HG03159 (cell line): ENCODE measurements around the gene ZNF746.
"Not testable (repeated sequence)": the region's sequence is repeated elsewhere in the genome, so short reads cannot be mapped to it uniquely, and the experiment has no call there.

ENCODE experiments used
- ATAC-seq: cut with Tn5 transposase; IDR thresholded peaks from one replicate; pipeline ENCODE4 v1.9.1; 2021; ENCODE audit warnings: mild to moderate bottlenecking, moderate library complexity; ENCODE audit not compliant: unreplicated experiment

Gene ZNF746

DNA sequence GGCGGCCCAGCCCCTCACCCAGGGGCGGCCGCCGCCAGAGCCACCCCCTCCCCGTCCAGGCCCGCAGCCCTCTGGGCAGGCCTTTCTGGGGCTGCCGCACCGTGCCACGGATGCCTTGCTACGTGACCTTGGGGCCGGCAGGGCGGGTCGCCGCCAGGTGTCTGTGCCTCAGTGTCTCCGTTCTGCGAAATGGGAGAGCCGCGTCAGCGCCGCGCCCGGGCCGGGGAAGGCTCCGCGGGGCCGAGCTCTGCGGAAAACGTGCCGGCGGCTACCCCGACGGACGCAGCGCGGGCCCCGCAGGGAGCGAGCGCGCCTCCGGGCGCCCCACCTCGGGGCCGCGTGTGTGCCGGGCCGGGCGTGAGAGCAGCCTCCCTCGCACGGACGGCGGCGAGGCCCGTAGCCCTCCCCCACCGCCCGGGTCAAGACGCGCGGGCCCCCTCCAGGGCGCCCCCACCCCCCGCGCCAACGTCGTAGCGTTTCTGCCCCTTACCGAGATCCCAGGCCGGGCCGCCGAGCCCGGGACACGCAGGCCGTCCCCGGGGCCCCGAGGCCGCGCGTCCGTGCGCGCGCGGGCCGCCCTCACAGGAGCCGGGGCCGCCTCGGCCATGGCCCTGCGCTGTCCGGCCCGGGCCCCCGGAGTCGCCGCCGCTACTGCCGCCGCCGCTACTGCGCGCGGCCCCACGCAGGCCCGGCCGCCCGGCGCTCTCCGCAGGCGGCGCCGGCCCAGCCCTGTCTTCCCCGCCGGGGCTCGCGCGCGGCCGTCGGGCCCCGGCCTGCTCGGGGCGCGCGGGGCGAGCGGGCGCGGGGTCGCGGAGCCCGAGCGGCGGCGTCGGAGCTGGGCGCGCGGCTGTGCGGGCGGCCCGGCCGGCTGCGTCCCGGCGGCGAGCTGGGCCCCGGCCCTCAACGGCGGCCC is 37.8 kb downstream of the ZNF746 start:
- peak; percentile 31 for ATAC-seq

DNA sequence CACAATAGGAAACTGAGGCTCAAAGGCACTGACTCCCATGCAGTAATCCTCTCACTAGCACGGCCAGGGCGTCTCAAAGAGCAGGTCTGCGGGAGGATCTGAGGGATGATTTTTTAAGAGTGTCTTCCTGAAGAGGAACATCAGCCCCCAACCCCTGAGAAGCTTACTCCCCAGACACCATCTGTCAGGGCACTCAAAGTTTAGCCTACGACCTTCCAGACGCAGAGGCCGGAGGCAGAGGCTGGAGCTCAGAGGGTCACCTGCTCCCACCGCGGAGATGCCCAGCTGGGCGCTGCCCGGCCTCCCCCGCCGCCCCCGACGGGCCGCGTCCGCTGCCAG is 38.4 kb downstream of the ZNF746 start:
- ATAC-seq, result no peak

DNA sequence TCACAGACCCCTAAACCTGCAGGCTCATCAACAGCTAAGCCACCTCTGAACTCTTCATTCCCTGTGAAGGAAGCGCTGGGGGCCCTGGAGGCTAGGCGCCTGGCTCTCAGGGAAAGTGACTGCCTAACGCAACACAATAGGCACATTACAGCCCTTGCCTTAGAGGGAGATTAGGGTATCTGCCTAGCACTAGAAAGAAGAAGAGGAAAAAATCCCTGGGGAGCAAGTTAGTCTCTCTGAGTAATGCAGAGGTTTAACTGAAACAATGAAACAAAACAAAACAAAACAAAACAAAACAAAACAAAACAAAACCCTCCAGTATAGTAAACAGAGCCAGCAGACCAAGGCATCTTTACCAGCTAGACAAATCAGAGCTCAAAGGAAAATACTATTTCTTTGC is 39.4 kb downstream of the ZNF746 start:
- ATAC-seq, result no peak

- no peak for ATAC-seq
These were observed 39.8 kb downstream of the ZNF746 start for GRCh38 chr7:149457766-149458165.

DNA sequence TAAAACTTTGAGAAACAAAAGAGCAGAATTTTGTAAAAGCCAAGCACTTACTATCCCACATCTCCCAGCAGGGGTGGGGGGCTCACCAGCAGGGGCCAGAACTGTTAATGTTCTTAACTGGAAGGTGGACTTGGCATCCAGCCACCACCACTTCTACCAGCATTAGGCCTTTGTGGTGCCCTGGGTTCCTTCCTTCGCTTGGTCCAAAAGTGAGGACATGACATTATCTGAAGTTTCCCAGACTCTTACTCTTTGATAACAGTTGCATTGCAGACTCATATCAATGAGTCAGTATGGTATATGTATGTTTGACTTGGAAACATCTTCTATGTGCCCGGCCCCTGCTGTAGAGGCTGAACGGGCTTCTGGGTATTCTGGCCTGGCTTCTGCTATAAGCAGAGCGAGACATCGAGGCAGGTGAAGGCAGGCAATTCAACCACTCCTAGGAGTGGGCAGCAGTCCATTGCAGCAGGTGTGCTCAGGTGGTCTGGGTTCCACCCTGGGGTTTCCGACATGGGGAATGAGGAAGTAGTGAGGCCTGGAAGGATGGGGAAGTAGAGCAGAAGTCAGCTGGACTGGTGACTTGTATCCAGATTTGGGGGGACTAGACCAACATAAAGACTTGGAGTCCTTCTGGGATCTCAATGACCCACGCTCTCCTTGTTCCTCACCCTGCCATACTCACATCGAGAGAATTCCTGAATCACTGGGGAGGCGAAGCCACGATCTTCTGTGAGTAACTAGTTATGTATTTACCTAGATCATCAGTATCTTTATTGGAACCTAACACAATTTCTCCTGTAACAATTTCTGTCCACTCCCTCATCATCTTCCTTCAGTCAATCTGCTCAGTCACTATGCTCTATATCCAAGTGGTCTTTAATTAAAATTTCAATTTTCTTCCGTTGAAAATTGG is 40.8 kb downstream of the ZNF746 start:
- no peak for ATAC-seq

DNA sequence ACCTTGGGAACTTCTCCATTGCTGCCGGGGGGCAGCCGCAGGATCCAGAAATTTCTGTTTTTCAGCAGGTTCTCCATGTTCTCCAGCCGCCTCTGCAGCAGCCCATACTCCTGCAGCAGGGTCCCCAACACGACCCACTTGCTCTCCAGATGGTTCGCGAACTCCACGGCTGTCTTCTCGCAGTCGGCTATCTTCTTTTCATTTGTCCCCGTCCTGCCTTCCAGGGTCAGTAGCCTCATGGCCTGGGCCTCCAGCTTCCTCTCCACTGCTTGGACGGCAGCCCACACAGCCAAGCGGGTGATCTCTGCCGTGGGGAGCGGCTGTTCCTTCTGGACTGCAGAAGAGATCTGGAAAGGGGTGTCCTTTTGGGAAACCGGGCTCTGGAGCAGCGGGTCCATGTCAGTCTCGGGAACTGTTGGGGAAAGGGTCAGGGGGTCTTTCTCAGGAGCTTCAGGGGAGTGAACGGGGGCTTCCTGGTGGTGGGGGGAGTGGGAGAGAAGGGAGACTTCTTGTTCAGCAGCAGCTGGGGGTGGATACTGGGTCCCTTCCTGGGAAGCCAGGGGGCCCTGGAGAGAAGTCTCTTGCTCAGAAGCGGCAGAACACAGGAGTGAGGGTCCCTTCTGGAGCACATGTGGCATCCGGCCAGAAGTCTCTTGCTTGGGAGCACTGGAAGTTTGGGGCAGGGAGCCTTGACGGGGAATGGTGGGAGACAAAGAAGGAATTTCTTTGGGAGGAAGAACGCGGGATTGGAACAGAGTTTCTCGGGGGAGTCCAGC is 42.2 kb downstream of the ZNF746 start:
- no peak for ATAC-seq

DNA sequence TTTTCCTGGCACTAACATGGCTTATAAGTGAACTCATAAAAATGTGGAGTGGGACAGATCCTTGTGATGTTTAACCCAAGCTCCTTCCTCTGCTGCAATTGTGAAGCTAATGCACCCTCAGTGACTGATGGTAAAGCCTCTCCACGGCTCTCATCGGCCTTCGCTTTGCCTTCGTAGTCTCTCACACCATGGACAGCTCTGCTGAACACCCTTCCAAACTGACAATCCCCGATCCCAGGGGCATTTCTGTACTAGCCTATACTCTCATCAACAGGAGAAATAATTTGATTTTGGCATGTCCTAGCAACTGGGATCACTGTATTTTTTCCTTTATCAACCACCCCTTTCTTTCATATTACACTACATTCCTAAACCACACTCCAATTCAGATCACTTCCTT is 42.9 kb downstream of the ZNF746 start:
- ATAC-seq, result no peak

DNA sequence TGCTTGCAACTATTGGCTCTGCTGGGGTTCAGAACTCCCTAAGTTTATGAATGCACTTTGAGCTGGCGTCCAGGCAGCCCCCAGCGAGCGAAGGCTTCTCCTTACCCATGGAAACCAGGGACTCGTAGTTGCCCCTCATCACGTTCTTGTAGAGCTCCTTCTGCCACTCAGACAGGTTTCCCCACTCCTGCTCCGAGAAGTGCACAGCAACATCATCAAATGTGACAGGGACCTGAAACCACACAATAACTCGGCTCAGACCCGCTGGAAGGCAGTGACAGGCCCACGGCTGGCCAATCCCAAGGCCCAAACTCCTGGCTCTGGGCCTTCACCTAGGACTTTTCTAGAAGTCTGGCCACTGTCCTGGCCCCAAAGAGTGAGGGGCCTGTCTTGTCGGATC is 43.6 kb downstream of the ZNF746 start:
- ATAC-seq, result no peak

- ATAC-seq, result no peak
These were observed 46.8 kb downstream of the ZNF746 start for GRCh38 chr7:149450821-149451220.

DNA sequence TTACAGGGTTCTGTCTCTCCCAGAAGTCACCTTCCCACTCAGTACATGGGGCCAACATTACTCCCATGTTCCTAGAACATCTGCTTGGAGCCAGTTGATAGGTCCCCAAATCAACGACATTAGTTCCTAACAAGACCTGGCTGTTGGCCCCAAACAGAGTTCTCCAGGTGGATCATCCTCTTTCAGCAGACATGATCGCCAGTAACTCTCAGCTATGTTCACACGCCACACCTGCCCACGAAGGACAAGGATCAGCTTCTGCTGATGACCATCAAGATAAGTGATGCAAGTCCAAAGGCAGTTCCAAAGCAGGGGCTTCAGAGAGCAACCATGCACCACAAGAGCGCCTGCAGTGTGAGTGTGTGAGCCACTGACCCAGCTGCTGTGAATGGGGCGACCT is 47.7 kb downstream of the ZNF746 start:
- ATAC-seq, result no peak

DNA sequence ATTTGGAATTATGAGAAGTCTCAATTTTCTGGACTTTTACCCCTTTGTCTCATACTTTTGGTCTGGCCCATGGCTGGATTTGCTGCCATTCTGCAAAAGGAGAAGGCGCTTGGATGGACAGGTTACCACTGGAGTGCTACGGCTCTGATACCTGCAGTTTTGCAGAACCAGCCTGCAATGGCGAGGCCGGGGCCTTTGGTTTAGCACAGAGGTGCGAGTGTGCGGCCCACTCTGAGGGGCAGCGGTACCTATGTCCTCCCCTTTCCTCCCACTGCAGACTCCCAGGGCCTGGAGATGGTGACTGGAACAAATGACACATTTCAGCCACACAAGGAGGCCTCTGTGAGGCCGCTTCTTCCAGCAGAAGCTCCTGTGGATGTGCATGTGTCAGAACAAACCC is 48.6 kb downstream of the ZNF746 start:
- ATAC-seq, result no peak

- ATAC-seq, result not testable (repeated sequence)
These were observed 51.6 kb downstream of the ZNF746 start for GRCh38 chr7:149446026-149446425.

DNA sequence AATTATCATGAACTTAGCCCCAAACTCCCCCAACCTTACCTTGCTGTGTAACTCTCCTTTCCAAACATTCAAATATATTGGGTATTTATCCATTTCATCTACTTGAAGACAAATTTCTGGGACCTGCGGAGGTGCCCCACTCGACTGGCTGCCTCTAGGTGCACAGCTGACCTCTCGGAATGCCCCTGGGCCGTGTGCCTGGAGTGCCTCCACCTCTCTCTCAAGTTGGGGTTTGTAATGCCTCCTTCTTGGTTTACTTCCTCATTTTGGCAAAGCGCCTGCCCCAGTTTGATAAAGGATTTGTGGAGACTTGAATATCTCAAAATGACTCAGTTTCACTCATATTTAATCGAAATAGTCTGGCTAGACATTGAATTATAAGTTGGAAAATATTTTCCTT is 53.3 kb downstream of the ZNF746 start:
- no peak for ATAC-seq

GRCh38 chr7:149443523-149443922 is 54.1 kb downstream of the ZNF746 start:
- no peak for ATAC-seq

DNA sequence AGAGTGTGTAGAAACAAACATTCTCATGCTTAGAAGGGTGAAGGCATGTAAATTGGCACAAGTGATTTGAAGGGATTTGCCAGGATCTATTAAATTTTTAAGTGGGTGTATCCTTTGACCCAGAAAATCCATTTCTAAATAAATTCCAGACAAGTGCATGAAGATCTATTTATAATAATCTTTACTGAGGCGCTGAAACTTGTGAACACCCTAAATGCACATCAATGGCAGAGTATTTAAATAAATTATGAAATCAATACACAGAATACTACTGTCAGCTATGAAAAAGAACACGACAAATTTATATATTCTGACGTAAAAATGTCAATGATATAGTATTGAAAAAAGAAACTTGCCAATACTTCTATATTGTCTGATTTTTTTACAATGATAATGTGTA is 54.7 kb downstream of the ZNF746 start:
- ATAC-seq, result no peak

- no peak for ATAC-seq
These were observed 57.4 kb downstream of the ZNF746 start for GRCh38 chr7:149440222-149440621.

DNA sequence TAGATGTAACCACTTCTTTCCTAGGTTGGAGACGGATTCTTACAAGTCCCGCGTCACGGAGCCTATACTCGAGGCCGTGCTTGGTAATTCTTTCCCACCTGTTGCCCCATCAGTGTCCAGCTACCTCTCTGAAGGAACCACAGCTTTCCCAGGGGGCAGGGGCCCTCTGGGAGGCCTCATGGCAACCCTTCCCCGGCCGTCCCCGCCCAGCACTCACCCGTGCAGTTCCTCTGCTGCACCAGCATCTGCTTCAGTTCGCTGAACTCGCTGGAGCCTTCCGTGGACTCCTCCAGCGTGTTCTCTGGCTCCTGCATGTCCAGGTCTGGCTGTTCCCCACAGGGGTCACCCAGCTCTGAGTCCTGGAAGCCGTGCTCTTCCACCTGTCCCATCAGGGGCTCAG is 61.3 kb downstream of the ZNF746 start:
- no peak for ATAC-seq

GRCh38 chr7:149433124-149433523 is 64.5 kb downstream of the ZNF746 start:
- ATAC-seq, result no peak

- no peak for ATAC-seq
These were observed 65.4 kb downstream of the ZNF746 start for GRCh38 chr7:149432121-149432691.

DNA sequence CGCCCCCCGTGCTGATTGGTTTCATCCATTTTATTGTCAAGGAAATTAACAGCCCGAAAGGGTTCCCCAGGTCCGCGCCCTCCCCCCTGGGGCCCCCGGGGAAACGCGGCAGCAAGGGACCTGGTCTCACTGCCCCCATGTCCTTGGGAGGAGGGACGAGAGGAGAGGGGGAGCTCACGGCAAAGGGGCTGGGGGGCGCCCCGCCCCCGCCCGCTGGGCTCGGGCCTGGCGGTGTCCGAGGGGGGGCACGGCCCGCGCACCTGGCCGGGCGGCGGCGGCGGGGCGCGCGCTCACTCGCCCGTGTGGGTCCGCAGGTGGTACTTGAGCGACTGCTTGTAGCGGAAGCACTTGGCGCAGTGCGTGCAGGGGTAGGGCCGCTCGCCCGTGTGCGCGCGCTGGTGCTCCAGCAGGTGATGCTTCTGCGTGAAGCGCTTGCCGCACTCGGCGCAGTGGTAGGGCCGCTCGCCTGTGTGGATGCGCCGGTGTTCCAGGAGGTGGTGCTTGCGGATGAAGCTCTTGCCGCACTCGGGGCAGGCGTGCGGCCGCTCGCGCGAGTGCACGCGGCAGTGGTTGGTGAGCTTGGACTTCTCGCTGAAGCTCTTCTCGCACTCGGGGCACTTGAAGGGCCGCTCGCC is 66.0 kb downstream of the ZNF746 start:
- ATAC-seq, result no peak
